Measurements from ENCODE around the gene EDIL3.

EDIL3 gene, protein sequence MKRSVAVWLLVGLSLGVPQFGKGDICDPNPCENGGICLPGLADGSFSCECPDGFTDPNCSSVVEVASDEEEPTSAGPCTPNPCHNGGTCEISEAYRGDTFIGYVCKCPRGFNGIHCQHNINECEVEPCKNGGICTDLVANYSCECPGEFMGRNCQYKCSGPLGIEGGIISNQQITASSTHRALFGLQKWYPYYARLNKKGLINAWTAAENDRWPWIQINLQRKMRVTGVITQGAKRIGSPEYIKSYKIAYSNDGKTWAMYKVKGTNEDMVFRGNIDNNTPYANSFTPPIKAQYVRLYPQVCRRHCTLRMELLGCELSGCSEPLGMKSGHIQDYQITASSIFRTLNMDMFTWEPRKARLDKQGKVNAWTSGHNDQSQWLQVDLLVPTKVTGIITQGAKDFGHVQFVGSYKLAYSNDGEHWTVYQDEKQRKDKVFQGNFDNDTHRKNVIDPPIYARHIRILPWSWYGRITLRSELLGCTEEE

GRCh38 chr5:84384604-84385575, at the start of gene EDIL3:
EDIL3 (minus strand) TSS chr5:84384880; CDS start chr5:84384374, 506 bp downstream.
- no peak for DNase-seq

- no peak for DNase-seq
Measured at GRCh38 chr5:84433461-84433860, 48.8 kb upstream of the EDIL3 start.

DNA sequence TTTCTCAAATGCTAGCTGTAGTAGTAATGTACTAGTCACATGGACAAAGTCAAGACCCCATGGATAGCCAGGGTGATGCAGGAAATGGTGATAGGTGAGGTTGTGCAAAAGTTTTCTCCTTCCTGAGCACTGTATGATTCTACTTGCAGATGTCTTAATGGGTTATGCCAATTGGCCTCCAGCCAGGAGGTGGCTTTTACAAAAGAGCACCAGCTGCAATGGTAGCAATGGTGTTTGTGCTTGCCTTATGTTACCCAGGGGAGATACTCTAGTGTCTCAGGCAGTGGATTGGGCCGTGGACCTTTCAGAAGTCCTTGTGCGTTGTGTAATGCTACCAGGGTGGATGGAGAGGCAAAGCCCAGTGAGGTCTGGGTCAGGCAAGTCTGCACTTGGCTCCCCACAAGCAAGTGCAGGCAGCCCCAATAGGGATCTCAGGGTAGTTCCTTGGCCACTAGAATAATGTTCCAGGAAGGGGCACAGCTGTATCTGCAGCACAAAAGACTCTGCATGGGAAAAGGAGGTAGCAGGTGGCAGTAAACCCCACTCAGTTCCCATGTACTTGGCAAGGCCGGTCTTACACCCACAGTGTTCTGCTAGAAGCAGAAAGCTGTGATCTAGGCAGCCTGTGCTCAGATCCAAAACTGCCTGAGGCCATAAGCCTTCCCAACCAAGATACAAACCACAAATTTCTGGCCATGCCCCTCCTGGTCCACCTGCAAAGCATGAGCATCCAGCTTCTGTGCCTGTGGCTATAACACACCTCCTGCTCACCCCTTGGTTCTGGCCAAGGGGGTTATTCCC, 46.4 kb upstream of the EDIL3 start:
- DNase-seq = no peak

- DNase-seq = no peak
Measured at GRCh38 chr5:84430079-84430478, 45.4 kb upstream of the EDIL3 start.

- no peak for DNase-seq
Measured at GRCh38 chr5:84425365-84425881, 40.7 kb upstream of the EDIL3 start.

- DNase-seq = no peak
Measured at GRCh38 chr5:84419742-84420141, 35.1 kb upstream of the EDIL3 start.

- no peak for DNase-seq
Measured at GRCh38 chr5:84411832-84412605, 27.3 kb upstream of the EDIL3 start.

DNA sequence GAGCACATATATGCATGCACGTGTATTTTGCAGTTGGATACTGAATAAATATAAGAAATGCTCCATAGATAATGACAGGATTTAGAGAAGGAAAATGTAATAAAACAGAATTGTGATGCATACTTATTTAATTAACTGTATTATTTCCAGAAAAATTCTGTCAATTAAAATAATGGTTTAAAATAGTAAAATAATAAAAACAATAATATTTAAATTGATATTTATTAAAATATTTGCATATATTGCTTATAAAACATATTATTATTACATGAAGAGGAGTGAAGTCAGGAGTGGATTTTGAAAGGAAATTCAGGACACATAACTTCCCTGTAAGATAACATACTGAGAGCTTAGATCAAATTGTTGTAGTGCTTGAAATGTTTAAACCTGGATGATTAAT, 21.4 kb upstream of the EDIL3 start:
- no peak for DNase-seq

- DNase-seq = no peak
Measured at GRCh38 chr5:84403773-84404172, 19.1 kb upstream of the EDIL3 start.

DNA sequence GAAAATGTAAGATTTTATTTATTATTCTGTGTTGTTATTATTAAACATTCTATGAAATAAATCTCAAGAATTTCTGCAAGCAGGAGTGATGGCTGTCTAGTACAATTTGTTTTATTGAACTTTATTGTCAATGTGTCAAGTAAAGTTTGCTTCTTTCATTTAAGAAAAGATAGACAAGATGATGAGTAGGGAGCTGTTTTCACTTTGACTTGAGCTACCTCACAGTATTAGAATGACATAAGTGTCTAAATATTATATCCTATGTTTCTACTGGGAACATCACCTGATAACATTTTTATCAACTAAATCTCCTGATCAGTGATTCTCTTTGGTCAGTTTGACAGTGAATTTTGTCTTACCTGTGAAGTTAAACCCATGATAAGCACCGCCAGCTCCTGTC, 12.7 kb upstream of the EDIL3 start:
- DNase-seq = no peak

GRCh38 chr5:84393969-84394368, 9.3 kb upstream of the EDIL3 start:
- no peak for DNase-seq

DNA sequence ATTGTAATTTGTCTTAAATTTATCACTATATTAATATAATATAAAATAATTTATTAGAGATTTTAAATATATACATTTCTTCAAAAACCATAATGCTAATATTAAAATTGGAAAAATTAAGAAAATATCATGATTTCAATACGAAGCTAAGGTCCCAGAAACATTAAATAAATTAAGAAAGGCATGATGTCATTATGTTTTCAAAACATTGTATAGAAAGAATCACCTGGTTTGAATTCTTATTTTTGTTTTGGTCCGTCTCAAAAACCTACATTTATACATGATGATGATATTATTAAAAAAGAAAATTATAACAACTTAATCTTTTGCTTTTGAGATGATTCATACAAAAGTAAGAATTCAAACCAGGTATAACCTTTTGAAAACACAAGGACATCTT, 8.2 kb upstream of the EDIL3 start:
- DNase-seq = no peak

DNA sequence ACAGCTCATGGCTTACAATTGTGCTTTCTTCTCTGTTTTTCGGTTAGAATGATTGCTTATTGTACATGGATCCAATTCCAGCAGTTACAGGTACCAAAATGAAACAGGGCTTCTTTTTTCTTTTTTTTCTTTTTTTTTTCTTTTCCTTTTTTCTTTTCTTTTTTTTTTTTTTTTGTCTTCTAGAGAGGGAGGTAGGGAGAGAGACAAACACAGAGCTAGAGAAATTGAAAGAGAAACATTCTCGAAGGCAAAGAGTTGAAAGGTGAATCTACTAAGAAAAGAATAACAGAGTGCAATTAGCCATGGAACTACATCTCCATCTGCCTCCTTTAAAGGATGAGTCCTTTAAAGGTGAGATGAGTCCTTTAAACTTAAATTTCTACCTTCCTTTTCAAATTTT, 1.0 kb upstream of the EDIL3 start:
- DNase-seq = no peak

GRCh38 chr5:84383816-84384603, 670 bp downstream of the EDIL3 start:
- DNase-seq = no peak

DNA sequence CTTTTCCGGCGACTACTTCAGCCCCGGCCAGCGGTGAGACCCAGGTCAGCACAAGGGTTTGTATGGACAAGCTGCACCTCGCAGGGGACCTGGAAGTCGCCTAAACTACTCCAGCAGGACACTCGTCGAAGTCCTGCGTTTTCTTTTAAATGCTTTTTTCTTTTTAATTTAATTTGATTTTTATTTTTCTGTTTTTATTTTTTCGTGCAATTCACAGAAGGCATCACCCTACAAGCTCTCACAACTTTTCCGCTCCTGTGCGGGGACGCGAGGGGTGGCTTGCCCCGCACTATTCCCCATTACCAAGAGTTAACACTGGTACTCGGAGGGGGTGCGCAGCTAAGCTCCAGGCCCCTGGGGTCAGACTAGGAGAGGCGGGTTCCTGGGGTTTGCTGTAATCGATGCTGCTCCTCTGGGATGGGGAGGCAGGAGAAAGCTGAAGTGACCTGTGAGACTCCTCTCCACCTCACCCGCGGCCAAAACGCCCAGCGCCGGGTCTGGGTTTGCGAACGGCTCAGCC, 1.3 kb downstream of the EDIL3 start:
- no peak for DNase-seq

- no peak for DNase-seq
Measured at GRCh38 chr5:84382363-84383295, 2.1 kb downstream of the EDIL3 start.

GRCh38 chr5:84381502-84382362, 2.9 kb downstream of the EDIL3 start:
- DNase-seq = no peak

- no peak for DNase-seq
Measured at GRCh38 chr5:84379749-84380148, 4.9 kb downstream of the EDIL3 start.

Data from activated T-cell treated with anti-CD3 and anti-CD28 coated beads, Interleukin-2, amount 50 U/mL, for 48 hours (primary cell).